Mammary epithelial cell (primary cell): ENCODE results near the gene OAT.

Source experiments
- EZH2 ChIP-seq: IDR thresholded peaks from 2 replicates; pipeline ENCODE4 v1.6.1; 2012; ENCODE audit warnings: low read length, inconsistent platforms, borderline replicate concordance
- TF ChIP-seq, protein P1 (sequence below), 2 donors: IDR thresholded peaks in 1 of 2; conservative IDR thresholded peaks in 1 of 2; 2 replicates each; pipeline ENCODE4 v1.5.1; 2011 to 2012; ENCODE audit warnings: inconsistent platforms in 2 of 2, low read length in 2 of 2, mild to moderate bottlenecking in 2 of 2, control low read depth in 1 of 2, low read depth in 1 of 2; ENCODE audit not compliant: insufficient read depth in 1 of 2; ENCODE audit errors: extremely low read depth in 1 of 2

DNA sequence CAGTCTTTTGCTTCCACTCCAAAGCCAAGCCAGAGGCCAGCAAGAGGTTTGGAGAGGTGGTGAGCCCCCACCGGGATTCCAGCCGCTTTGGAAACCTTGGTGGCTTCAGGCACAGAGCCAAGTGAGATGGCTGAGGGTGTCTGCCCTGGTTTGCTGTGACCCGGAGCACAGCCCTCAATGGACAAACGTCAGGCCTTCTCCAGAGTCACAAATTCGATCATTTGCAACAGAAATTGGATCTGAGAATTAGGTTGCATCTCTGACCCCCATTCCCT lies 32.0 kb upstream of the OAT start:
- TF ChIP-seq, protein P1, sequence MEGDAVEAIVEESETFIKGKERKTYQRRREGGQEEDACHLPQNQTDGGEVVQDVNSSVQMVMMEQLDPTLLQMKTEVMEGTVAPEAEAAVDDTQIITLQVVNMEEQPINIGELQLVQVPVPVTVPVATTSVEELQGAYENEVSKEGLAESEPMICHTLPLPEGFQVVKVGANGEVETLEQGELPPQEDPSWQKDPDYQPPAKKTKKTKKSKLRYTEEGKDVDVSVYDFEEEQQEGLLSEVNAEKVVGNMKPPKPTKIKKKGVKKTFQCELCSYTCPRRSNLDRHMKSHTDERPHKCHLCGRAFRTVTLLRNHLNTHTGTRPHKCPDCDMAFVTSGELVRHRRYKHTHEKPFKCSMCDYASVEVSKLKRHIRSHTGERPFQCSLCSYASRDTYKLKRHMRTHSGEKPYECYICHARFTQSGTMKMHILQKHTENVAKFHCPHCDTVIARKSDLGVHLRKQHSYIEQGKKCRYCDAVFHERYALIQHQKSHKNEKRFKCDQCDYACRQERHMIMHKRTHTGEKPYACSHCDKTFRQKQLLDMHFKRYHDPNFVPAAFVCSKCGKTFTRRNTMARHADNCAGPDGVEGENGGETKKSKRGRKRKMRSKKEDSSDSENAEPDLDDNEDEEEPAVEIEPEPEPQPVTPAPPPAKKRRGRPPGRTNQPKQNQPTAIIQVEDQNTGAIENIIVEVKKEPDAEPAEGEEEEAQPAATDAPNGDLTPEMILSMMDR (conservative IDR thresholded peaks at IDR 0.05 in 1 of 2, IDR thresholded peaks at IDR 0.05 in 1 of 2; ENCODE audit: extremely low read depth in 1 of 2, insufficient read depth in 1 of 2, low read depth in 1 of 2, low read length in 2 of 2), result no peak
- no peak for TF ChIP-seq EZH2
